ENCODE measurements around the gene POM121L12.

POM121L12 gene

GRCh38 chr7:53059591-53059990 lies 24.2 kb downstream of the POM121L12 start:
- DNase-seq (ENCODE audit: low read depth, low spot score): no peak
- ChIA-PET CTCF (no interaction called here), POLR2A (no interaction called here)
- H3K4me3 ChIP-seq (ENCODE audit: low read depth, low read length): no peak overlapping the region
- TF ChIP-seq CTCF (IDR thresholded peaks at IDR 0.05; ENCODE audit: insufficient read depth, low read length, missing control alignments): no peak

- H3K4me3 ChIP-seq (ENCODE audit: low read depth, low read length): no peak overlapping the region
- ChIA-PET POLR2A (no interaction called here), CTCF (no interaction called here)
- DNase-seq (ENCODE audit: low read depth, low spot score): no peak
- no peak for TF ChIP-seq CTCF (IDR thresholded peaks at IDR 0.05; ENCODE audit: insufficient read depth, low read length, missing control alignments)
These were observed 24.6 kb downstream of the POM121L12 start for GRCh38 chr7:53060066-53060465.

- CTCF ChIA-PET: no interaction called here
- POLR2A ChIA-PET: no interaction called here
These were observed 27.4 kb downstream of the POM121L12 start for GRCh38 chr7:53062796-53063195.

GRCh38 chr7:53068673-53069072 lies 33.2 kb downstream of the POM121L12 start:
- no peak for DNase-seq (ENCODE audit: low read depth, low spot score)
- POLR2A ChIA-PET: no interaction called here
- no peak for TF ChIP-seq CTCF (IDR thresholded peaks at IDR 0.05; ENCODE audit: insufficient read depth, low read length, missing control alignments)
- no peak overlapping the region for H3K4me3 ChIP-seq (ENCODE audit: low read depth, low read length)
- CTCF ChIA-PET: no interaction called here

More at GRCh38 chr7:53062796-53063195, 27.4 kb downstream of the POM121L12 start:
- H3K4me3 ChIP-seq (ENCODE audit: low read depth, low read length): no peak overlapping the region
- DNase-seq (ENCODE audit: low read depth, low spot score): no peak
- no peak for TF ChIP-seq CTCF (IDR thresholded peaks at IDR 0.05; ENCODE audit: insufficient read depth, low read length, missing control alignments)

GRCh38 chr7:53070883-53071282 lies 35.5 kb downstream of the POM121L12 start:
- no peak for DNase-seq (ENCODE audit: low read depth, low spot score)
- ChIA-PET POLR2A (no interaction called here), CTCF (no interaction called here)
- no peak overlapping the region for H3K4me3 ChIP-seq (ENCODE audit: low read depth, low read length)
- TF ChIP-seq CTCF (IDR thresholded peaks at IDR 0.05; ENCODE audit: insufficient read depth, low read length, missing control alignments): no peak

Measured in AG04449 (cell line).